ENCODE measurements around the gene SMIM28.

Gene SMIM28

DNA sequence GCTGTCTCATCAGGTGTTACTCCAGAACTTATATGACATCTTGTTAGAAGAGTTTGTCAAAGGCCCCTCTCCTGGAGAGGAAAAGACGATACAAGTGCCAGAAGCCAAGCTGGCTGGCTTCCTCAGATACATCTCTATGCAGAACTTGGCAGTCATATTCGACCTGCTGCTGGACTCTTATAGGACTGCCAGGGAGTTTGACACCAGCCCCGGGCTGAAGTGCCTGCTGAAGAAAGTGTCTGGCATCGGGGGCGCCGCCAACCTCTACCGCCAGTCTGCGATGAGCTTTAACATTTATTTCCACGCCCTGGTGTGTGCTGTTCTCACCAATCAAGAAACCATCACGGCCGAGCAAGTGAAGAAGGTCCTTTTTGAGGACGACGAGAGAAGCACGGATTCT is 43.7 kb upstream of the SMIM28 start:
- Histone ChIP-seq H3K36me3 (ENCODE audit: low read depth) (no peaks in the 10 kb centered on the region), H3K4me1 (ENCODE audit: insufficient read depth, poor library complexity, severe bottlenecking) (no peaks in the 10 kb centered on the region), H3K4me3 (ENCODE audit: severe bottlenecking) (no peak overlapping the region), H3K27ac (ENCODE audit: poor library complexity, severe bottlenecking) (no peak overlapping the region), H3K27me3 (ENCODE audit: insufficient read depth, poor library complexity, severe bottlenecking) (no peaks in the 10 kb centered on the region), H3K9me3 (ENCODE audit: severe bottlenecking) (no peaks in the 10 kb centered on the region)
- DNase-seq (ENCODE audit: low spot score) (no peak), ATAC-seq (ENCODE audit: low read depth) (no peak)
- no peak for TF ChIP-seq CTCF (IDR thresholded peaks at IDR 0.05; ENCODE audit: poor library complexity, severe bottlenecking)

DNA sequence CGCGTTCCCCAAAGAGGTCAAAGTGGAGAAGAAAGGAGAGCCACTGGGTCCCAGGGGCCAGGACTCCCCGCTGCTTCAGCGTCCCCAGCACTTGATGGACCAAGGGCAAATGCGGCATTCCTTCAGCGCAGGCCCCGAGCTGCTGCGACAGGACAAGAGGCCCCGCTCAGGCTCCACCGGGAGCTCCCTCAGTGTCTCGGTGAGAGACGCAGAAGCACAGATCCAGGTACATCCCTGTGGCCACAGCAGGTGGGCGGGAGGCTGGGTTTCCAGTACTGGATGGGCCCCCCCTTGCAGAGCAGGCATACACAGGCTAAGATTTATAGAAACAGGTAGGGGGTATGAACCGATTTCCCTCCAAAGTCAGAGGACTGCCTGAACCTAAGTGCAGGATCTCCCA is 42.7 kb upstream of the SMIM28 start:
- no peak for DNase-seq (ENCODE audit: low spot score)
- H3K27ac ChIP-seq (ENCODE audit: poor library complexity, severe bottlenecking), result no peak overlapping the region

DNA sequence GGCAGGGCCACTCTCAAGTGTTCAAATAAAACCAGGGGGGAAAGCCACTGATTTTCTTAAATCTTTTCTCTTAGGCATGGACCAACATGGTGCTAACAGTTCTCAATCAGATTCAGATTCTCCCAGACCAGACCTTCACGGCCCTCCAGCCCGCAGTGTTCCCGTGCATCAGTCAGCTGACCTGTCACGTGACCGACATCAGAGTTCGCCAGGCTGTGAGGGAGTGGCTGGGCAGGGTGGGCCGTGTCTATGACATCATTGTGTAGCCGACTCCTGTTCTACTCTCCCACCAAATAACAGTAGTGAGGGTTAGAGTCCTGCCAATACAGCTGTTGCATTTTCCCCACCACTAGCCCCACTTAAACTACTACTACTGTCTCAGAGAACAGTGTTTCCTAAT is 41.5 kb upstream of the SMIM28 start:
- Histone ChIP-seq H3K4me3 (ENCODE audit: severe bottlenecking) (no peak overlapping the region), H3K27ac (ENCODE audit: poor library complexity, severe bottlenecking) (no peak overlapping the region), H3K4me1 (ENCODE audit: insufficient read depth, poor library complexity, severe bottlenecking) (no peaks in the 10 kb centered on the region), H3K9me3 (ENCODE audit: severe bottlenecking) (no peaks in the 10 kb centered on the region), H3K36me3 (ENCODE audit: low read depth) (no peaks in the 10 kb centered on the region), H3K27me3 (ENCODE audit: insufficient read depth, poor library complexity, severe bottlenecking) (no peaks in the 10 kb centered on the region)
- ATAC-seq (ENCODE audit: low read depth) (no peak), DNase-seq (ENCODE audit: low spot score) (no peak)
- no peak for TF ChIP-seq CTCF (IDR thresholded peaks at IDR 0.05; ENCODE audit: poor library complexity, severe bottlenecking)

More for the DNA sequence above, 42.7 kb upstream of the SMIM28 start:
- Histone ChIP-seq H3K4me1 (ENCODE audit: insufficient read depth, poor library complexity, severe bottlenecking) (no peaks in the 10 kb centered on the region), H3K9me3 (ENCODE audit: severe bottlenecking) (no peaks in the 10 kb centered on the region), H3K36me3 (ENCODE audit: low read depth) (no peaks in the 10 kb centered on the region), H3K4me3 (ENCODE audit: severe bottlenecking) (no peak overlapping the region), H3K27me3 (ENCODE audit: insufficient read depth, poor library complexity, severe bottlenecking) (no peaks in the 10 kb centered on the region)
- ATAC-seq (ENCODE audit: low read depth), result no peak
- TF ChIP-seq CTCF (IDR thresholded peaks at IDR 0.05; ENCODE audit: poor library complexity, severe bottlenecking), result no peak

DNA sequence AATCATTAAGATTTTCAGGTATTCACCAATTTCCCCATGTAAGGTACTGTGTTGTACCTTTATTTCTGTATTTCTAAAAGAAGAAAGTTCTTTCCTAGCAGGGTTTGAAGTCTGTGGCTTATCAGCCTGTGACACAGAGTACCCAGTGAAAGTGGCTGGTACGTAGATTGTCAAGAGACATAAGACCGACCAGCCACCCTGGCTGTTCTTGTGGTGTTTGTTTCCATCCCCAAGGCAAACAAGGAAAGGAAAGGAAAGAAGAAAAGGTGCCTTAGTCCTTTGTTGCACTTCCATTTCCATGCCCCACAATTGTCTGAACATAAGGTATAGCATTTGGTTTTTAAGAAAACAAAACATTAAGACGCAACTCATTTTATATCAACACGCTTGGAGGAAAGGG is 40.6 kb upstream of the SMIM28 start:
- no peak for ATAC-seq (ENCODE audit: low read depth)

DNA sequence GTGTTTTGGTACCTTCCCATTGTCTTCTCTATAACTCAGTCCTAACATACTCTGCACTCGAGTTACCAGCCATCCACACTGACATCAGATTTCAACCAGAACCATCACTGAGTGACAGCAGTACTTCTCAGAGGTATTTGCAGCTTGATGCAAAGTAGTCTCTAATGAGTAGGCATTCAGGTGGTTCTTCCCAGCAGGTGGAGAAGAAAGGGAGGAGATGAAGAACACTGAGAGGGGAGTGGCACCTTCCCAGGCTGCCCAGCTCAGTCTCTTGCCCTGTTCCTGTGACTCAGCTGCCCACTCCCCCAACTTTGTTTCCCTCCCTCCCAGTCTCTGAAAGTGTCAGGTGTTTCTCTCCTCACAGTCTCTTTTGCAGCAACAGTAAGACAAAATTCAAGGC is 38.7 kb upstream of the SMIM28 start:
- no peaks in the 10 kb centered on the region for H3K4me1 ChIP-seq (ENCODE audit: insufficient read depth, poor library complexity, severe bottlenecking)
- no peaks in the 10 kb centered on the region for H3K36me3 ChIP-seq (ENCODE audit: low read depth)
- H3K9me3 ChIP-seq (ENCODE audit: severe bottlenecking), result no peaks in the 10 kb centered on the region
- no peak for ATAC-seq (ENCODE audit: low read depth)
- H3K27me3 ChIP-seq (ENCODE audit: insufficient read depth, poor library complexity, severe bottlenecking), result no peaks in the 10 kb centered on the region
- no peak overlapping the region for H3K27ac ChIP-seq (ENCODE audit: poor library complexity, severe bottlenecking)
- no peak for TF ChIP-seq CTCF (IDR thresholded peaks at IDR 0.05; ENCODE audit: poor library complexity, severe bottlenecking)
- H3K4me3 ChIP-seq (ENCODE audit: severe bottlenecking), result no peak overlapping the region
- no peak for DNase-seq (ENCODE audit: low spot score)

More for the DNA sequence above, 40.6 kb upstream of the SMIM28 start:
- no peak overlapping the region for H3K27ac ChIP-seq (ENCODE audit: poor library complexity, severe bottlenecking)
- H3K9me3 ChIP-seq (ENCODE audit: severe bottlenecking), result no peaks in the 10 kb centered on the region
- H3K4me3 ChIP-seq (ENCODE audit: severe bottlenecking), result no peak overlapping the region
- H3K36me3 ChIP-seq (ENCODE audit: low read depth), result no peaks in the 10 kb centered on the region
- no peaks in the 10 kb centered on the region for H3K4me1 ChIP-seq (ENCODE audit: insufficient read depth, poor library complexity, severe bottlenecking)
- no peak for DNase-seq (ENCODE audit: low spot score)
- TF ChIP-seq CTCF (IDR thresholded peaks at IDR 0.05; ENCODE audit: poor library complexity, severe bottlenecking), result no peak
- no peaks in the 10 kb centered on the region for H3K27me3 ChIP-seq (ENCODE audit: insufficient read depth, poor library complexity, severe bottlenecking)
